HG02678 (cell line): ENCODE measurements around the gene STX10.

Source experiments
- ATAC-seq: cut with Tn5 transposase; IDR thresholded peaks from one replicate; pipeline ENCODE4 v1.9.1; 2021; ENCODE audit warnings: mild to moderate bottlenecking, moderate library complexity; ENCODE audit not compliant: unreplicated experiment

STX10 gene

GRCh38 chr19:13146763-13147563 lies 3.2 kb downstream of the STX10 start:
- no peak for ATAC-seq

- no peak for ATAC-seq
Measured at GRCh38 chr19:13139633-13140311, 10.4 kb downstream of the STX10 start.

- ATAC-seq, result no peak
Measured at GRCh38 chr19:13138916-13139198, 11.3 kb downstream of the STX10 start.

- ATAC-seq, result no peak
Measured at GRCh38 chr19:13138171-13138915, 11.8 kb downstream of the STX10 start.

GRCh38 chr19:13137290-13137794 lies 12.8 kb downstream of the STX10 start:
- no peak for ATAC-seq

GRCh38 chr19:13135068-13136062 lies 14.8 kb downstream of the STX10 start:
- ATAC-seq, result no peak

GRCh38 chr19:13134626-13135025 lies 15.5 kb downstream of the STX10 start:
- ATAC-seq, result no peak

- ATAC-seq, result no peak
Measured at GRCh38 chr19:13133241-13133870, 16.8 kb downstream of the STX10 start.

GRCh38 chr19:13132471-13133180 lies 17.5 kb downstream of the STX10 start:
- ATAC-seq, result no peak

GRCh38 chr19:13130886-13131490 lies 19.2 kb downstream of the STX10 start:
- no peak for ATAC-seq

- ATAC-seq, result no peak
Measured at GRCh38 chr19:13129384-13129783, 20.8 kb downstream of the STX10 start.

GRCh38 chr19:13128583-13128982 lies 21.6 kb downstream of the STX10 start:
- no peak for ATAC-seq

GRCh38 chr19:13127811-13128575 lies 22.2 kb downstream of the STX10 start:
- no peak for ATAC-seq

GRCh38 chr19:13127051-13127450 lies 23.1 kb downstream of the STX10 start:
- ATAC-seq, result no peak

- no peak for ATAC-seq
Measured at GRCh38 chr19:13122980-13123957, 26.9 kb downstream of the STX10 start.

GRCh38 chr19:13122275-13122878 lies 27.8 kb downstream of the STX10 start:
- no peak for ATAC-seq
